Ishikawa (cell line): ENCODE measurements around the gene COPS8.

Experiments
- CEBPB ChIP-seq: IDR thresholded peaks from 2 replicates; pipeline ENCODE4 v1.6.1; 2012
- CREB1 ChIP-seq: IDR thresholded peaks from 2 replicates; pipeline ENCODE4 v1.6.1; 2012; ENCODE audit warnings: low read depth
- EGR1 ChIP-seq: IDR thresholded peaks from 2 replicates; pipeline ENCODE4 v1.6.1; 2012
- EP300 ChIP-seq: IDR thresholded peaks from 2 replicates; pipeline ENCODE4 v1.6.1; 2012; ENCODE audit warnings: borderline replicate concordance
- FOXM1 ChIP-seq: IDR thresholded peaks from 2 replicates; pipeline ENCODE4 v1.6.1; 2012; ENCODE audit warnings: low read depth, borderline replicate concordance
- NFIC ChIP-seq: IDR thresholded peaks from 2 replicates; pipeline ENCODE4 v1.6.1; 2012
- RAD21 ChIP-seq: IDR thresholded peaks from 2 replicates; pipeline ENCODE4 v1.6.1; 2012; ENCODE audit warnings: low read depth
- REST ChIP-seq: IDR thresholded peaks from 2 replicates; pipeline ENCODE4 v1.6.1; 2012; ENCODE audit warnings: low read depth, mild to moderate bottlenecking
- TAF1 ChIP-seq: IDR thresholded peaks from 2 replicates; pipeline ENCODE4 v1.6.1; 2012; ENCODE audit warnings: low read depth, mild to moderate bottlenecking
- TCF12 ChIP-seq: IDR thresholded peaks from 2 replicates; pipeline ENCODE4 v1.6.1; 2012; ENCODE audit warnings: low read depth
- TEAD4 ChIP-seq: IDR thresholded peaks from 2 replicates; pipeline ENCODE4 v1.6.1; 2012
- USF1 ChIP-seq: IDR thresholded peaks from 2 replicates; pipeline ENCODE4 v1.6.1; 2012
- YY1 ChIP-seq: IDR thresholded peaks from 2 replicates; pipeline ENCODE4 v1.6.1; 2012; ENCODE audit warnings: low read depth
- ZBTB7A ChIP-seq: IDR thresholded peaks from 2 replicates; pipeline ENCODE4 v1.6.1; 2012; ENCODE audit warnings: low read depth
- TF ChIP-seq, protein P1 (sequence below): IDR thresholded peaks from 2 replicates; pipeline ENCODE4 v1.6.1; 2012

Gene COPS8

GRCh38 chr2:237131749-237132533 is 46.3 kb downstream of the COPS8 start:
- TF ChIP-seq ZBTB7A, result no peak
- no peak for TF ChIP-seq TEAD4
- no peak for TF ChIP-seq YY1
- TF ChIP-seq EGR1, result no peak
- no peak for TF ChIP-seq FOXM1
- TF ChIP-seq, protein P1, sequence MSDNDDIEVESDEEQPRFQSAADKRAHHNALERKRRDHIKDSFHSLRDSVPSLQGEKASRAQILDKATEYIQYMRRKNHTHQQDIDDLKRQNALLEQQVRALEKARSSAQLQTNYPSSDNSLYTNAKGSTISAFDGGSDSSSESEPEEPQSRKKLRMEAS, result no peak
- TF ChIP-seq TAF1, result no peak
- no peak for TF ChIP-seq CREB1

- TF ChIP-seq YY1, result no peak
- no peak for TF ChIP-seq EP300
- no peak for TF ChIP-seq CREB1
- TF ChIP-seq REST, result no peak
- TF ChIP-seq TCF12, result no peak
- TF ChIP-seq NFIC, result no peak
- no peak for TF ChIP-seq TEAD4
- no peak for TF ChIP-seq ZBTB7A
- no peak for TF ChIP-seq CEBPB
These were observed 47.1 kb downstream of the COPS8 start for GRCh38 chr2:237132799-237133198.

DNA sequence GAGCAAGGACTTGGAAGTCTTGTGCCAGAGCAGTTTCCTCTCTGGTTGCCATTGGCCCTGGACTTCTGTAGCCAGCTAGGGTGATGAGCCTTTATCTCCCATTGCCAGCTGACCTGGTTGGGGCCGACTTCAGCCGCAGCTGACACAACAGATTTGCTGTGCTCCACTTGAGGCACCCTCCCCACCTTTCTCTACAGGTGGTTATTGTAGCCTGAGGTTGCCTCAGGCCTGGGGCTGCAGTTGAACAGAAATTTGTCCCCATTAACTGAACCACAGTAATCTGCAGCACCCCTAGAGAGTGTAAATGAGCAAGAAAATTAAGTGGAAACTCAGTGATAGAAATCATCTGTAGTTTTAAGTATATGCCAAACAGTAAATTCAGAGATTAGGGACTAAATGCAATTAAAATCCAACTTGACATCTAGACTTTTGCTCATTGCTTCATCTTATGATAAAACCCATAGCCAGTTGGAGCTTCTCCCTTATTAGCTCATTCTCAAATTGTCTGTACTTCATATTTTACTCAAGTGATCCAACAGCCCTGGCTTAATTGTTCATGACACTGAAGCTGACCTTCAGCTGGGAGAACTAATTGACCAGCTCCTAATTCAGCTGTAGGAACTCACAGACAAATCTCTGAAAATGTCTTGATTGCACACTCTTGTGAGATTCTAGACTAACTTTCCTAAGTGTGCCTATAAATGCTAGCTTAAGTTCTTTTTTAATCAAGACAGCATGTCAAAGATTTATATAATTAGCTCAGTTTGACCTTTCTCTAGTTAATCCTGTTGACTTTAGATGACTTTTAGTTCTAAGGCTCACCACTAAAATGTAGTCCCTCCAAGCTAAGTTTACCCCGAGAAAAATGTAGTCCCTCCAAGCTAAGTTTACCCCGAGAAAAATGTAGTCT is 48.9 kb downstream of the COPS8 start:
- TF ChIP-seq TEAD4 (no peak), NFIC (no peak)

GRCh38 chr2:237136824-237137223 is 51.1 kb downstream of the COPS8 start:
- TF ChIP-seq EP300 (no peak), CREB1 (no peak), EGR1 (no peak), NFIC (no peak), FOXM1 (no peak), CEBPB (no peak), TCF12 (no peak), YY1 (no peak), ZBTB7A (no peak), REST (no peak), RAD21 (no peak), TAF1 (no peak), USF1 (no peak), TEAD4 (no peak)
- TF ChIP-seq, protein P1, result no peak

DNA sequence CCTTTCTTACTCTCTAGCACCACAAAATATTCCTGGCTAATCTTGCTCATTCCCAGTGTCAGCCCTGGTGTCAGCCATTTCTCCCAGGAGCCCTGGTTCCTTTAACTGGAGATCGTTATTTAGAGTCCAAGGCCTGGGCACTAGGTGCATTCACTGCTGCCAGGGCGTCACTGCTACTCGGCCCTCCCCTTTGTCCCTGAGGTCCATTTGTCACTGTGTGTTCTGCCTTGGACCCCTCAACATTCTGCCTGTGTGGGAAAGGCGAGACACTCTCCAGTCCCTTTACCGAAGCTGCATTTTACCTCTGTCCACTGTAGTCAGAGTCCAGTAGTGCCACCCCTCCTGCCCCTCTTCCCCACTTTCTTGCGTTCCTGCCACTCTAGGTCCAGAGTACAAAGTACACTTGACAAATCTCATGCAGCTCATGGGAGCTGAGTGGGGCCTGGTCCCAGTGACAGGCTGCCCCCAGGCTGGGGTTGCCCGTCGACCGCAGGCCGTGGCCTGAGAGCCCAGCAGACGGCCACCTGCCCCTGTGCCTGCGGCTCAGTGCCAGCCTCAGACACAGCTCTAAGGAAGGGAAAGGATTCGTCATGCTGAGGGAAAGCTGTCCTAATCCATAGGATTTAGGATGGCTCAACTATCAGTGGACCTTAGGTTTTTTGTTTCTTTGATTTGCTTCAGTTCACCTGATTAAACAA is 52.1 kb downstream of the COPS8 start:
- no peak for TF ChIP-seq RAD21
- TF ChIP-seq TEAD4, result no peak
- no peak for TF ChIP-seq NFIC
- no peak for TF ChIP-seq CREB1
- no peak for TF ChIP-seq REST
- TF ChIP-seq TAF1, result no peak
